NCI-H2196 treated with DMSO at 0.1 percent for 48 hours (cell line): ENCODE results near the gene LRP10.
A peak's percentile ranks its signal among the peaks of the same experiment; 100 is the strongest.
"Not testable (repeated sequence)": the region's sequence is repeated elsewhere in the genome, so short reads cannot be mapped to it uniquely, and the experiment has no call there.

Source experiments
- DNase-seq: peaks from one replicate; lab custom pipeline; 2025; ENCODE audit not compliant: unreplicated experiment; lab: John Stamatoyannopoulos, UW

The LRP10 gene, protein sequence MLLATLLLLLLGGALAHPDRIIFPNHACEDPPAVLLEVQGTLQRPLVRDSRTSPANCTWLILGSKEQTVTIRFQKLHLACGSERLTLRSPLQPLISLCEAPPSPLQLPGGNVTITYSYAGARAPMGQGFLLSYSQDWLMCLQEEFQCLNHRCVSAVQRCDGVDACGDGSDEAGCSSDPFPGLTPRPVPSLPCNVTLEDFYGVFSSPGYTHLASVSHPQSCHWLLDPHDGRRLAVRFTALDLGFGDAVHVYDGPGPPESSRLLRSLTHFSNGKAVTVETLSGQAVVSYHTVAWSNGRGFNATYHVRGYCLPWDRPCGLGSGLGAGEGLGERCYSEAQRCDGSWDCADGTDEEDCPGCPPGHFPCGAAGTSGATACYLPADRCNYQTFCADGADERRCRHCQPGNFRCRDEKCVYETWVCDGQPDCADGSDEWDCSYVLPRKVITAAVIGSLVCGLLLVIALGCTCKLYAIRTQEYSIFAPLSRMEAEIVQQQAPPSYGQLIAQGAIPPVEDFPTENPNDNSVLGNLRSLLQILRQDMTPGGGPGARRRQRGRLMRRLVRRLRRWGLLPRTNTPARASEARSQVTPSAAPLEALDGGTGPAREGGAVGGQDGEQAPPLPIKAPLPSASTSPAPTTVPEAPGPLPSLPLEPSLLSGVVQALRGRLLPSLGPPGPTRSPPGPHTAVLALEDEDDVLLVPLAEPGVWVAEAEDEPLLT

DNA sequence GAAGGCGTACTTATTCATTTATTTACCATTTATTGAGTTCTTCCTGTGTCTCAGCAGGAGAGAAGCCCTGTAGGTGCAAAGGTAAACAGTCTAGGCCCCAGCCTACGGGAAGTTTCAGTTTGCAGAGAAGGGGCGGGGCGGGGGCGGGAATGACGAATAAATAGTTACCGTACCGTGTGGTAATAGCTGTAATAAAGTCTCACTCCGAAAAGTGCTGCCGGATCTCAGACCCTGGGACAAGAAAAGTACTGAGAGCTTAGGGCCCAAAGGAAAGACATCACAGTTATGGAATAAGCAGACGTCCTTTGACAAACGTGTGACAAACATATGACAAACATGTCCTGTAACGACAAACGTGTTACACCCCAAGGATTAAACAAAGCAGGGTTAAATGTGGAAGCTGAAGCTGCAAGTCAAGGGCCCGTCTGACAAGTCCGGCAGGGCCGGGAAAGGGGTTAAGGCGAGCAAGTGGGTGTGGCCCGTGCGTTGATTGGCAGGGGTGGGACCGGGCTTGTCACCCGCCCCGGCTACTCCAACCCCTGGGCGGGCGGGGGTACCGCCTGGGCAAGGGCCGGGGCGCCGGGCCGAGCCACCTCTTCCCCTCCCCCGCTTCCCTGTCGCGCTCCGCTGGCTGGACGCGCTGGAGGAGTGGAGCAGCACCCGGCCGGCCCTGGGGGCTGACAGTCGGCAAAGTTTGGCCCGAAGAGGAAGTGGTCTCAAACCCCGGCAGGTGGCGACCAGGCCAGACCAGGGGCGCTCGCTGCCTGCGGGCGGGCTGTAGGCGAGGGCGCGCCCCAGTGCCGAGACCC lies at the start of gene LRP10:
LRP10 (plus strand) TSS at position 517 of the 809 bp plus-strand sequence. CDS start 564 bp downstream, outside the sequence.
- DNase-seq, result peak; percentile 86

DNA sequence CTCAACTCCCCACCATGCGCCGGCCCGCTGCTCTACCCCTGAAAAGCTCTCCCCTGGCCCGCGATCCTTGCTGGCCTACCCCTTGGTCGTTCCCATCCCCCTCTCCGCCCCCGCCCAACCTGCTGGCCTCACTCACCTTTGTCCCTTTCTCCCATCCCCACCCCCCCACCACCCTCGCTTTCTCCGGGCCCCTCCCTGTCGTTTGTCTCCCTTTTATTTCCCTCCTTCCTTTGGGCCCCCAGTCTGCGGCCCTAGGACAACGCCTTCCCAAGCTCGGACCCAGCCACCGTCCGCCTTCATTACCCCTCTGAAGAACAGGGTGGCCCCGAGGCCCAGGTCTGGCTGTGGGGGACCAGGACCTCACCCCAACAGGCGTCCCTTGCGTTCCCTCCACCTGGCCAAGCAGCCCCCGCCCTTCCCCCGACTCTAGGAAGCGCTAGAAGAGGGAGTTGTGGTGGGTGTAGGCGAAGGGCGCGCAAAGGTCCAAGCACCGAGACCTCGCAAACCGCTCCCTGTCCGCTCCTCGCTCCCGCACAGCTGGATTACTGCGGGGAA lies 49.4 kb upstream of the LRP10 start:
- no peak for DNase-seq

DNA sequence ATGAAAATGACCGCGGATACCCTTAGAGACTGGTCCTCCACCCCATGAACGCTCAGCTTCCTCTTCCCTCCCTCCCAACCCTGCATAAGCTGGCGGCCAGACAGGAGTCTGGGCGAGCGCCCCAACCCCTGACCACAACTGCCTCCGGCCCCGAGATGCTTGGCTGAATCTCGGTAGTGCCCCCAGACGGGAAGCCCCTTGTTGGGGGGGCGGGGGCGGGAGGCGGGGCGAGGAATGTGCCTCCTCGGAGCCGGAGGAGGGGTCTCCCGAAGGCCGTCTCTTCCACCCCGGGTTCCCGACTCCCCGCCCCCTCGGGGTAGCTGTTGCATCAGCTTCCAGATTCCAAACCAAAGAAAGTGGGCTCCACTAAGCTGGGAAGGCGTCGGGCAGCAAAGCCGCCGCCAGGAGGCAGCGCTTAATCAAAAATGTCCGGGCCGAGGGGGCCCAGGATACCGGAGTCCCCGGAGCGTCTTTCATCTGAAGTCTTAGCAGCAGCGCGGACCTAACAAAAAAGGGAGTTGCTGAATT lies 48.9 kb upstream of the LRP10 start:
- DNase-seq, result no peak

DNA sequence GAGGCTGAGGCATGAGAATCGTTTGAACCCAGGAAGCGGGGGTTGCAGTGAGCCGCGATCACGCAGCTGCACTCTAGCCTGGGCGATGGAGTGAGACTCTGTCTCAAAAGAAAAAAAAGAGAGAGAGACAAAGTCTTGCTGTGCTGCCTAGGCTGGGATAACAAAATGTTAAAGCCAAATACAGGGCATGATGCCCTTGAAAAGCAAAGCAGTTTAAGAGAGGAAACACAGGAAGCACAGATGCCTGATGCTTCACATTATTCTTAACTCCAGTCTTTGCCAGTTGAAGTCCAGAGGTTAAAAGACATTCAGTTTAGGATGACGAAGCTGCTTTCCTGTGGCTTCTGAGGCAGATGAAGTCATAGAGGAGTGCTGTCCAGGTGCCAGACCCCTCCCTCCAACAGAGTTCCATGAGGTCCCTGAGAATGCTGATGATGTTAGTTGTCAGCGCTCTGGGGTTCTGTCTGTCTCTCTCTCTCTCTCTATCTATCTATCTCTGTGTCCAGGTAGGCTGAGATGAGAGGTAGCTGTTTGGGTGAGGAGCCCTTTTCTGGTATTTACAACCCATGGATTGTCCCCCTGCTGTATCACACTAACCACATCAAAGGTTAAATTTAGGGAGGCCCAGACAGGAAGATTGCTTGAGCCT lies 46.7 kb upstream of the LRP10 start:
- DNase-seq, result no peak

DNA sequence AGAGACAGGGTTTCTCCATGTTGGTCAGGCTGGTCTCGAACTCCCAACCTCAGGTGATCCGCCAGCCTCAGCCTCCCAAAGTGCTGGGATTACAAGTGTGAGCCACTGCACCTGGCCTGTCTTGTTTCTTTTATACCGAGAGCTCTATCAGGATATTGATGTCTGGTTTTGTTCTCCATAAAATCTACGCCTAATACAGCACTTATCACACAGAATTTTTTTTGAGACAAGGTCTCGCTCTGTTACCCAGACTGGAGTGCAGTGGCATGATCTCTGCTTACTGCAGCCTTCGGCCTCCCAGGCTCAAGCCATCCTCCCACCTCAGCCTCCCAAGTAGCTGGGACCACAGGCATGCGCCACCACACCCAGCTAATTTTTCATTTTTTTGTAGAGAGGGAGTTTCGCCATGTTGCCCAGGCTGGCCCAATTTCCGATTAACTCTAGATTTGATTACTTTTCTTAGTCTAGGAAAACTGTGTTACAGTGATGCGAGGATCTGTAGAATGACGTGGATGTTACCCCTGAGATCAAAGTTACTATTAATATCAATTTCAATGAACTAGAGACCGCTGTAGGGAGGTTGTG lies 42.4 kb upstream of the LRP10 start:
- DNase-seq, result not testable (repeated sequence)

DNA sequence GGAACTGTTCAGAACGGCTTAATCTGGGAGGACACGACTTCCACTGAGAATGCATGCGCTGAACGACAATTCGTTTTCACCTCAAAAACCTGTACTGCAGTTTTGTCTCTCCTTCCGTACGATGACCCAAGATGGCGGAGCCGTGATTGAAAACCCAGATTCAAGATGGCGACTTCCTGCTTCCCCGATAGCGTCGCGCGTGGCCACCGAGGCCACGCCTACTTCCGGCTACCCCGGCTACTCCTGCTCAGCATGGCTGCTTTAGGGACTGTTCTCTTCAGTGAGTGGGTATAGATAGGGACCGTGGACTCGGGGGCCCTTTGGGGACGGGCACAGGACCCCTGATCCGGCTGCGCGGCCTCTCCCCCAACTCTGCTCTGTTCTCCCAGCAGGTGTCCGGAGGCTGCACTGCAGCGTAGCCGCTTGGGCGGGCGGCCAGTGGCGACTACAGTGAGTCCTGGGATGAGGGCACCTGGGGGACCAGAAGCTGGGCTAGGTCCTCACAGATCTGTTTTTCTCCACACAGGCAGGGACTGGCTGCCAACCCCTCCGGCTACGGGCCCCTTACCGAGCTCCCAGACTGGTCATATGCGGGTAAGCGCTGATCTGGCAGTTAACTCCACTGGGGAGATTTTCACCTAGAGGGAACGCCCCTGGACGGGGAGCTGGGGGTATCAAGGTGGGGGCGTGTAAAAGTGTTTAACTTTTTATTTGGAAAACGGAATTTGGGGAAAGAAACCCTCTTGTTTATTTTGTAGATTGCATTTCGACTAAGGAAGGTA lies 41.7 kb upstream of the LRP10 start, which contains the start of gene MRPL52:
MRPL52 (plus strand) TSS at position 227 of the 782 bp plus-strand sequence; CDS start at position 253, 26 bp downstream.
- peak; percentile 78 for DNase-seq

DNA sequence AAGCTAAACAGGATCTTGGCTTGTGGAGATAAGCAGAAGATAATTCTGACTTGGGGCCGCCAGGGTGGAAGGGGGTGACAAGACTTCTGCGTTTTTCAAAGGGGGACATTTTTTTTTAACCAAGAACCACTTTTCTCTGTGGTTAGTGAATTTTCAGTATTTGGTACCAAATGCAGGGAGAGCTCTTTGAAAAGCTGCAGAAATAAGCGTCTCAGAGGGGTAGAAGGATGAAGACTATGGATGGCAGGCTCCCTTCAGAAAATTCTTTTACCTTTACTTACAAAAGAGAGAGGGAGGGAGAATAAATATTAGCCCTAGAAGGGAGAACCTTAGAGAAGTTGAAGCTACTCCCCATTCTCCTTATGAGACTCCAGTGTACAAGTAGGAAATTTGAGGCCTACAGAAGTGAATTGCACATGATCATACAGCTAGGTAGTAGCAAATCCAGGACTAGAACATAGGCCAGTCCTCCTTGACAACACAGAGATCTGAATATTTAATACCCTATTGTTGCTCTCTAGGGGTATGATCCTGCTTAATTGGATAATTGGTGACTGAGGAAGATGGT lies 41.0 kb upstream of the LRP10 start:
- no peak for DNase-seq

DNA sequence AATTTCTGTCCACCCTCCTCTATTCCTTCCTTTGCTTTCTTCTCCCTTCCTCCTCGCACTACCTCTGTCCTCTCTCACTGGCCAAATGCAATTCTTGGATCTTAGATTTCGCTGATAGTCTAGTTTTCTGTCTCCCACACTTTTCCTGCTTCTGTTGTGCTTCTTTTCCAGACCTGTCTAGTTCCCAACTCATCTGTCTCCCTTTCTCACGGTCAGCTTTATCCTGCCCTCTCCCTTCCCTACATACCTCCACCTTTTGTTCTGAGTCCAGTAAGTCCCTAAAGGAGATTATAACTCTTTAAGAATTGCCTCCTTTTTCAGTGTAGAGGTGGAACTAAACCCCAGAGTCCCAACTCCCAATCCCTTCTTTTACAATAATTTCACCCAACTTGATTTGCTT lies 36.0 kb upstream of the LRP10 start:
- DNase-seq, result no peak

DNA sequence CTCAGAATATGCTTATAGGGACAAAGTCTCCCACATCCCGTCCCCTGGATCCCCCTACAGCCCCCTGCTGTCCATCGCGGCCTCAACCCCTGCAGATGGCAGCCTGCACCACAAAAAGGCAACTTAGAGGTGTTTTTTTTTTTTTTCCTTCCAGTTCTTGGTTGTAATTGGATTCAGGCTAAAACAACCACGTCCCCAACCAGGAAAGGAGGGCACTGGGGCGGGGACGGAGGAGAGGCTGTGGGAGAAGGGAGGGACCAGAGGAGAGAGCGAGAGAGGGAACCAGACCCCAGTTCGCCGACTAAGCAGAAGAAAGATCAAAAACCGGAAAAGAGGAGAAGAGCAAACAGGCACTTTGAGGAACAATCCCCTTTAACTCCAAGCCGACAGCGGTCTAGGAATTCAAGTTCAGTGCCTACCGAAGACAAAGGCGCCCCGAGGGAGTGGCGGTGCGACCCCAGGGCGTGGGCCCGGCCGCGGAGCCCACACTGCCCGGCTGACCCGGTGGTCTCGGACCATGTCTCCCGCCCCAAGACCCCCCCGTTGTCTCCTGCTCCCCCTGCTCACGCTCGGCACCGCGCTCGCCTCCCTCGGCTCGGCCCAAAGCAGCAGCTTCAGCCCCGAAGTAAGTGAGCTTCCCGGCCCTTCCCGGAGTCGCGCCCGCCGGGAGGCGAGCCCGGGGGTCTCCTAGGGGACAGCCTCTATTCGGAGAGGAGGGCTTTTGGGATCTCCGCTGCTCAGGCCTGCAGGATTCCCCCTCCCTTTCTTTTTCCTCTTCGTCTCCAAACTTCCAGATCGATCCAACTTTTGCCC lies 35.0 kb upstream of the LRP10 start, which contains the start of gene MMP14:
MMP14 (plus strand) TSS at position 285 of the 813 bp plus-strand sequence; CDS start at position 518, 233 bp downstream.
- no peak for DNase-seq

DNA sequence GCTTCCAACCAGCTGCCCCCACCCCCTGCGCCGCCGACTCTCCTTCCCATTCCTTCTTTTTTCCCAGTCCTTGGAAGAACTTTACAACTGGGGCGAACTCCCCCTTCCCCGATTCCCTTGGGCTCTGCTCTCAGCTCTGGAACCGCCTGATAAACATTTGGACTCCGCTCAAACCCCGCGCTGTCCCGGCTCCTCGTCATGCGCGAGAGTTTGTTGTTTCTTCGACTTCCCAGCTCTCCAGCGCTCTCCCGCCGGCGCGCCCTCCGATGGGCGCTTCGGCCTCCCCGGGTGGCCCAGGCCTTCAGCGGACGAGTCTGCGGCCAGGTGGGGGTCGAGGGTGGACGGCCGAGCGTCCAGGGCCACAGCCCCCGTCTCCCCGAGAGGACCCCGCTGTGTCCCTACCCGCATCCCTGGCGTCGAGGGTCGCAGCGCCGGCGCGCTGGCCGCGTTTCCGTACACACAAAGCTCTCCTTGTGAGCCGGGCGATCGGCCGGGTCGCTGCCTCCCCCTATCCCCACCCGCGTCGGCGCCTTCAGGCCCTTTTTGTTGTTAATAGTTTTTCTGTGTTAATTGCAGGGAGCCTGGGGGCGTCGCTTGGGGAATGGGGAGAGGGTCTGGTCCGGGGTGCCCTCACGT lies 34.3 kb upstream of the LRP10 start:
- no peak for DNase-seq

DNA sequence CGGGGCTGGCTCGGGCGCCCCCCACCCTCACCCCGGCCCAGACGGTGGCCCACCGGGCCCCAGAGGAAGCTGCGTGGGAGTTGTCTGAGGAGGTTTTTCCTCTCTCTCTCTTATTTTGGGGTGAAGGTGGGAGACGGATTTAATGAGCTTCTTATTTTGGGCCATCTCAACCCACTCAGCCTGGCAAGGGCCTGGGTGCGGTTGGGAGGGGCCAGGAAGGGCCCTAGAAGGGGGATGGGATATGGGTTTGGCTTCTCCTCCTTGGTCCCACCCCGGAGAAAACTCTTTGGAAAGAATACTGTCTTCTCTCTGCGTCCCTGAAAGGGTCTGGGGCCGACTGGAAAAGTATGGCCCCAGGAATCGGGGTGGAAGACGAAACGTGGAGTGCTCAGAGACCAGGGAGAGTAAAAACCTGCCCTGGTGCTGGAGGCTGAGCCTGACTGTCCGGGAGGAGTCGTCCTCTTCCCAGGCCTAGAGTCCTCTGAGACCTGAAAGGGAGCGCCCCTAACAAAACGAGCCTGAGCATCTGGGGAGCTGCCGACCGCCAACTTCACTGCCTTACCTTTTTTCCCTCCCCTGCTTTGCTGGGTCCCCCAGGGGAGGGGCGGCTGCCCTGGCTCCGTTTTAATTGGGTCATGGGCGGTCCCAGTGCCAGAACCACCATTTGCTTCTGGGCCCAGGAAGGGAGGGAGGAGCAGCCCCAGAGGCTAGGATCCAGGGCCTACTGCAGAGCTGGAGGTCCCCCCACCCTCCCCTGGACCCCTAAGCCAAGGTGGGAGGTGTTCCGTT lies 33.6 kb upstream of the LRP10 start:
- DNase-seq, result no peak

DNA sequence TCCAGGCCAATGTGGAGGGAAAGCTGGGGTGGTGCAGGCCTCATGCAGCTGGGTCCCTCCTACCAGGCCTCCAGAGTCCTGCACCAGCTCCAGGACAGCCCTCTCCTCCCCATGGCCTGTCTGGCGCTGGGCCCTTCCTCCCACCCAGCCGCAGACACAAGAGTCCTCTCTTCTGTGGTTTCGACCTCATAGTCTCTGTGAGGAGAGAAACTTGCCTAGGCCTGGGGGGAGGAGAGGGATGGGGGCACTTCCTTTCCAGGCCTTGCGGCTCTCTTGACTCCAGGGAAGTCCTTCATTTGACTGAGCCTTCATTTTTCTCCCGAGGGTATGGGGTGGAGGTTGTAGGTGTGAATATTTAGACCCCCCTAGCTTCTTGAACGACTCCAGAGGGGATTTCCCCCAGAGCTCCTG lies 32.9 kb upstream of the LRP10 start:
- DNase-seq, result no peak

DNA sequence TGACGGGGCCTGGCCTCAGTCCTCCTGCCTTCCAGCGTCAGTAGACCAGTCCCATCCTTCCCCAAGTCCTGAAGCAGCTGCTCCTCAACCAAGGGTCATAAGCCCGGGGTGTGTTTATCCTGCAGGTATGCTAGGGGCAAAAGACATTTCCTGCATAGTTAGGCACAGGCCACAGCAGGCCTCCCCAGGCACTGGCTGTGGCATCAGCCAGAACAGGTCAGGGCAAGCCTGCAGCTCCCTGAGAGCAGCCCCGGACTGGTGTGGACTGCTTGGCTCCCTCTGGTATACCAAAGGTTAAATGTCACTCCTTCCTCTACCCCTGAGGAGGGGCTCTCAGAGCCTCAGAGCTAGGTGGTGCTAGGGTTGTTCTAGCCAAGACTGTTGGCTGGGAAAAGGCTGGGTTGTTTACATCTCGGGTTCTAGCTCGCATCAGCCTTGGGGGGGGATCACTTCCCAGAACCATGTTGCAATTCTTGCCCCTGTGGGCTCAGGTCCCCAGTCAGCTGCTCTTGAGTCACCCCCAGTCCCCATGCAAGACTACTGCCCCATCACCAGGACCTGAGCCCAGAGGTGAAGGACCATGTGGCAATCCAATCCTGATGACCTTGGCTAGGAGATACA lies 32.3 kb upstream of the LRP10 start:
- no peak for DNase-seq

DNA sequence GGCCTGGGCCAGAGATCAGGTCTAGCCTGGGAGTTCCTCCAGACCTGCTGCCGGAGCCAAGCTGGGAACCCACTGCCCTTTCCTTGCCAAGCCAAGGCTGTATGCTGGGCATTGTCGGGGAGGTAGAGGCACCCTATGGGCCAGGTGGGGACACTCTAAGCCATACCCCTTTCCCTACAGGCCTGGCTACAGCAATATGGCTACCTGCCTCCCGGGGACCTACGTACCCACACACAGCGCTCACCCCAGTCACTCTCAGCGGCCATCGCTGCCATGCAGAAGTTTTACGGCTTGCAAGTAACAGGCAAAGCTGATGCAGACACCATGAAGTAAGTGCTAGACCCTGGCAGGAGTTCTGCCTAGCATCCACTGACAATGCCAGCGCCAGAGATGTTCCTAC lies 30.2 kb upstream of the LRP10 start:
- DNase-seq, result no peak

DNA sequence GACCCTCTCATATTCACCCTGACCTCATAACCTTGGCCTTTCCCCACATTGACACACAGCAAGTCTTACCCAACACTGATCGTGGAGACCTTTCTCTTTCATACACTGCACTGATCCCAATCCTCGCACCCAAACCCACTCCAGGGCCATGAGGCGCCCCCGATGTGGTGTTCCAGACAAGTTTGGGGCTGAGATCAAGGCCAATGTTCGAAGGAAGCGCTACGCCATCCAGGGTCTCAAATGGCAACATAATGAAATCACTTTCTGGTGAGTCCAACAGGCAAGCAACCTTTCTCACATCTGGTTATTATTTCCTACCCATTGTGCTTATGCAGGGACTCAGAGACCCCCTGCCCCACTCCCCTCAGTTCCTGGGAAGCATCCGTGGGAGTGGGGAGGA lies 29.8 kb upstream of the LRP10 start:
- DNase-seq, result no peak
